HG02884 (cell line): ENCODE measurements around the gene FAM20B.

Experiments
- ATAC-seq: cut with Tn5 transposase; IDR thresholded peaks from one replicate; pipeline ENCODE4 v1.9.1; 2021; ENCODE audit warnings: mild to moderate bottlenecking, moderate library complexity; ENCODE audit not compliant: unreplicated experiment

Gene FAM20B

GRCh38 chr1:179090923-179091322, 65.2 kb downstream of the FAM20B start:
- no peak for ATAC-seq

- no peak for ATAC-seq
These were observed 66.0 kb downstream of the FAM20B start for GRCh38 chr1:179091691-179092165.

GRCh38 chr1:179092896-179093461, 67.3 kb downstream of the FAM20B start:
- ATAC-seq = no peak

- ATAC-seq = no peak
These were observed 69.1 kb downstream of the FAM20B start for GRCh38 chr1:179094818-179095217.

GRCh38 chr1:179095377-179095776, 69.7 kb downstream of the FAM20B start:
- ATAC-seq = no peak

- no peak for ATAC-seq
These were observed 70.2 kb downstream of the FAM20B start for GRCh38 chr1:179095924-179096323.

GRCh38 chr1:179099891-179100290, 74.2 kb downstream of the FAM20B start:
- ATAC-seq = no peak

- ATAC-seq = no peak
These were observed 75.9 kb downstream of the FAM20B start for GRCh38 chr1:179101566-179101965.

GRCh38 chr1:179103999-179104398, 78.3 kb downstream of the FAM20B start:
- no peak for ATAC-seq

- ATAC-seq = no peak
These were observed 79.0 kb downstream of the FAM20B start for GRCh38 chr1:179104611-179105250.

GRCh38 chr1:179105393-179105792, 79.7 kb downstream of the FAM20B start:
- ATAC-seq = no peak

- ATAC-seq = no peak
These were observed 82.3 kb downstream of the FAM20B start for GRCh38 chr1:179107706-179108629.

- no peak for ATAC-seq
These were observed 83.0 kb downstream of the FAM20B start for GRCh38 chr1:179108644-179109043.

GRCh38 chr1:179115181-179115580, 89.5 kb downstream of the FAM20B start:
- no peak for ATAC-seq

- no peak for ATAC-seq
These were observed 93.8 kb downstream of the FAM20B start for GRCh38 chr1:179119513-179119912.

GRCh38 chr1:179120736-179121135, 95.0 kb downstream of the FAM20B start:
- ATAC-seq = no peak

- ATAC-seq = no peak
These were observed 95.7 kb downstream of the FAM20B start for GRCh38 chr1:179121159-179121938.

- ATAC-seq = no peak
These were observed 99.2 kb downstream of the FAM20B start for GRCh38 chr1:179124873-179125272.
